Measurements from ENCODE around the gene SDHAF2.

The SDHAF2 gene

DNA sequence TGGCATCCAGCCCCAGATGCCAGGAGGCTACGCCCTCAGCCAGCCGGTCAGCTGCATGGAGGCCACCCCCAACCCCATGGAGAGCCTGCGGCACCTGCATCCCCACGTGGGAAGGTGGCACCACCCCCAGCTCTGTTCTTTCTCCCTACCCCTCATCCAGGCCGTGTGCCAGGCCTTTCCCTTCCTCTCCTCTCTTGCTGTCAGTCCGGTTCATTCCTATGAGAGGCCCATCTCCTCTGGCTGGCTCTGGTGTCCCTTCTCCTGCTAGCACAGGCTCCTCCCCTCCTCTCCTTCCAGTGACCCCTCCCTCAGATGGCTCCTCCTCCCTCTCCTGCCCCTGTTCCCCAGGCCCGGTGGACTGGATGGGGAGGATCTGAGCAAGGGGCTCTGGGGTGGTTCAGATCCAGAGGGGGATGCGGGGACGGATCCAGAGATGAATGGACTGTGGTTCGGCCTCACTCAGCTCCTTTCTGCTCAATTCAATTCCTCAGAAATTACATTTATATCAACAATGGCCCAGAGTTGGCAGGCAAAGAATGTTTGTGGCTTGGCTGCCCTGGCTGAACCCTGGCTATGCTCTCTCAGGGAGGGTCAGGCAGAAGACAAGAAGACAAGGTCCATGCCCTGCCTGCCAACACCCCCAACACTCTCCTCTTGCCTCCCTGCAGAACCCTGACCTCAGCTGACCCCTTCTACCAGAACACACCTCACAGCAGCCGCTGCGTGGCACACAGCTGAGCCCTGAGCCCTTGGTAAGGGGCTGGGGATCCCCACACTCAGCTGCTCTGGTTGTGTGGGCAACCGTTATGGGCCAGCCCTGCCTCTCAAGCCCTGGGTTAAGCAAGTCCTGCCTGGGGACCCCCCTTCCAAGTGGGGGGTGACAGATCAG, 60.2 kb downstream of the SDHAF2 start:
- Mint-ChIP-seq H3K36me3 (ENCODE audit: low read depth) (no peaks in the 10 kb centered on the region), H3K4me1 (ENCODE audit: low read depth) (no peaks in the 10 kb centered on the region), H3K27me3 (no peaks in the 10 kb centered on the region), H3K4me3 (no peak overlapping the region), H3K9me3 (no peaks in the 10 kb centered on the region), H3K27ac (no peak overlapping the region)
- DNase-seq: no peak

DNA sequence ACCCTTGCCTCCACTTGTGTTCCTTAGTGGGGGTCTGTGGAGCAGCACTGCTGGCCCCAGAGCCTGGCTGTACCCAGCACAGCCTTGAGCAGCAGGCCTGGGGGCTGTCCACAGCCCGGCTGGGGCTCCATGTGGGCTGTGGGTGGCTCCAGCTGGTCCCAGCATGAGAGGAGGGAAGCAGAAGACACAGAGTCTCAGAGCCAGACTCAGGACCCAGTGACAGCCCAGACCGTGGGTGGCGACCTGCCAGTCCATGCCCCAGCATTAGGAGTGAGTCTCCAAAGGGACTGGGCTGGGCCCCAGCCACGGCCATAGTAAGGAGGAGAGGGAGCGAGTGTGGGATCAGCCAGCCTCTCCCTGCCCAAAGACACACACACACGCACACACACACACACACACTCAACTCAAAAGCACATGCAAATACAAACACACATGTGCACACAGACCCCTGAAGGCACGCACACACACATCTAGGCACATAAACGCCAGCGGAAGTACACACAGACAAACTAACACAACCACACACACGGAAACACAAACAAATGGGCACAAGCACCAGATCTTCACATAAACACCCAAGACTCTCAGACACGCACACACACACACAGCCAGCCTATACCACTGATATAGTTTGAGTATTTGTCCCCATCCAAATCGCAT, 61.9 kb downstream of the SDHAF2 start:
- H3K4me1 Mint-ChIP-seq (ENCODE audit: low read depth): no peaks in the 10 kb centered on the region
- no peaks in the 10 kb centered on the region for H3K27me3 Mint-ChIP-seq
- DNase-seq: no peak
- no peaks in the 10 kb centered on the region for H3K9me3 Mint-ChIP-seq
- H3K36me3 Mint-ChIP-seq (ENCODE audit: low read depth): no peaks in the 10 kb centered on the region
- no peak overlapping the region for H3K27ac Mint-ChIP-seq
- H3K4me3 Mint-ChIP-seq: no peak overlapping the region

DNA sequence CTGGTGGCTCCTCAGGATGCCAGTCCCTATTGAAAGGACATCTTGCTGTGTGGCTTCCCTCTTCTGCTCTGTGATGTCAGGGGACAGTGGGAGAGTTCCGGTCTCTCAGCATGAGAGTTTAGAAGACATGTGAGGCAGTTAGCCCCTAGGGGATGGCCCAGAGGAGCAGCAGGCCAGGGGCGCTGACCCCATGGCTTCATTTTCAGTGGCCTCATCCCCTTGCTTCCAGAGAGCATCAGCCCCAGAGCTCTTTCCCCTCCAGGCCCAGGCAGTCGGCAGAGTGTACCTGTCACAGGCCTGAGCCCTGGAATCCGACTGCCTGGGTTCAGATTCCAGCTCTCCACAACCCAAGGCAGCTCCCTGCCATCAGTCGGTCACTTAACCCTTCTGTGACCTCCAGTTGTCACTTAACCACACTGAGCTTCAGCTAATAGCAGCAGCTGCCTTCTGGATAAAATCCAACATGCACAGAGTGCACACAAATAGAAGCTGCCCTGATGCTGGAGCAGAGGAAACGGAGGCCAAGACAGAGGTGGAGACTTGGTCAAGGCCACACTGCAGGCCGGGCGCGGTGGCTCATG, 64.5 kb downstream of the SDHAF2 start:
- no peaks in the 10 kb centered on the region for H3K36me3 Mint-ChIP-seq (ENCODE audit: low read depth)

DNA sequence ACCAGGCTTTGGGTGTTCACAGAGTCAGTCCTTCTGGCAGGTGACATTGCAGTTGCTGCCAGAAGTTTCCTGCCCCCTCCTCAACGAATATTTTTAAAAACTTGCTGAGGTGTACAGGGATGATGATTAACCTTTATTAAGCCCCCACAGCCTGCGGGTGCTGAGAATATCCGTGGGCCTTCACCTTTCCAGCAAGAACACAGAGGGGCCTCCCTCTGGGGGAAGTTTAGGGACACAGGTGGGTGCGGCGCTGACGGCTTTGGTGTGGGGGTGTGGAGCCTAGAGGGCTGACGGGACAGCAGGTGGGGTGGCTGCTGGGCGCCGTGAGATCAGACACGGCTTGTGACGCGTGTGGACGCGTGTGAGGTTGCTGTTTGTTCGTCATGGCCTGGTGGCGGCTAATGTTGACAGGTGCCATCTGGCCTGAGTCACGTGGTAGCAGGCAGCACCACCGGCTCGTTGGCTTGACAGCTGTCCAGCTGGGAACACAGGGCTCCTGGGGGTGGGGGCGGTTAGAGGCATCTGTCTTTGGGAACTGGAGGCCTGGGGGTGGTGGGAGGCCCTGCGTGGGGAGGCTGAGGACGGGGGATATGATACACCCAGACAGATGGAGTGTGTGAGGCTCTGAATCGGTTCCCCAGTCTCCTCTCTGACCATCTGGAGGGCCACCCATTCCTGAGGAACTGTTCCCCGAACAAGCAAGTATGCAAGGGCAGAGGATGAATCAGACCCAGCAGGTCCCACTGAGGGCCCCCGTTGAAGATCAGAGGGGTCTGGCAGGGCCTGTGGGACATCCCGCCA, 66.1 kb downstream of the SDHAF2 start:
- DNase-seq: no peak
- no peak overlapping the region for H3K27ac Mint-ChIP-seq
- H3K4me3 Mint-ChIP-seq: no peak overlapping the region
- no peaks in the 10 kb centered on the region for H3K4me1 Mint-ChIP-seq (ENCODE audit: low read depth)
- H3K27me3 Mint-ChIP-seq: no peaks in the 10 kb centered on the region
- H3K36me3 Mint-ChIP-seq (ENCODE audit: low read depth): no peaks in the 10 kb centered on the region
- no peaks in the 10 kb centered on the region for H3K9me3 Mint-ChIP-seq

More for the DNA sequence above, 64.5 kb downstream of the SDHAF2 start:
- no peak overlapping the region for H3K27ac Mint-ChIP-seq
- no peak for DNase-seq
- no peaks in the 10 kb centered on the region for H3K4me1 Mint-ChIP-seq (ENCODE audit: low read depth)
- no peak overlapping the region for H3K4me3 Mint-ChIP-seq
- H3K27me3 Mint-ChIP-seq: no peaks in the 10 kb centered on the region
- H3K9me3 Mint-ChIP-seq: no peaks in the 10 kb centered on the region
